HCEC 1CT (cell line): ENCODE results near the gene RBM17.
"Not testable (repeated sequence)": the region's sequence is repeated elsewhere in the genome, so short reads cannot be mapped to it uniquely, and the experiment has no call there.

ENCODE experiments used
- DNase-seq: peaks from one replicate; pipeline ENCODE4 v3.0.0-alpha.2; 2017

The RBM17 gene

GRCh38 chr10:6088721-6089333, at the start of gene RBM17:
Gene RBM17 (plus strand): TSS chr10:6089034. CDS start chr10:6097066, 8,032 bp downstream.
- peak; percentile 92 for DNase-seq

- DNase-seq: no peak
Observed at GRCh38 chr10:6039711-6040110, 49.1 kb upstream of the RBM17 start.

GRCh38 chr10:6040205-6040604, 48.6 kb upstream of the RBM17 start:
- DNase-seq: no peak

GRCh38 chr10:6043377-6043776, 45.5 kb upstream of the RBM17 start:
- DNase-seq: not testable (repeated sequence)

DNA sequence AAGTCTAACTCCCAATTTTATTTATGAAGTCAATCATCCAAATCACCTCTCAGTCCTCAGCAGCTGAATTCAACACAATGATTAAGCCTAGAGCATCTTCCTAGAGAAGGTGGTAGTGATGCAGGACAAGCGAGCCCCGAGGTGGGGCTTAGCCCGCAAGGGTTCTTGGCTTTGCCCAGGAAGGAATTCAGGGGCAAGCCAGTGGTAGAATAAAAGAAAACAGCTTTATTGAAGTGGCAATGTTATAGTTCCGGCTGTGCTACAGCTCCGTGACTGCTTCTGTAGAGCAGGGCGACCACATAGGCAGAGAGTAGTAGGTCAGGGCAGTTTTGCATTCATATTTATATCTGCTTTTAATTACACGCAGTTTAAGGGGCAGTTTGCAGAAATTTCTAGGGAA, 44.8 kb upstream of the RBM17 start:
- no peak for DNase-seq

GRCh38 chr10:6044751-6045313, 44.0 kb upstream of the RBM17 start:
- DNase-seq: no peak

DNA sequence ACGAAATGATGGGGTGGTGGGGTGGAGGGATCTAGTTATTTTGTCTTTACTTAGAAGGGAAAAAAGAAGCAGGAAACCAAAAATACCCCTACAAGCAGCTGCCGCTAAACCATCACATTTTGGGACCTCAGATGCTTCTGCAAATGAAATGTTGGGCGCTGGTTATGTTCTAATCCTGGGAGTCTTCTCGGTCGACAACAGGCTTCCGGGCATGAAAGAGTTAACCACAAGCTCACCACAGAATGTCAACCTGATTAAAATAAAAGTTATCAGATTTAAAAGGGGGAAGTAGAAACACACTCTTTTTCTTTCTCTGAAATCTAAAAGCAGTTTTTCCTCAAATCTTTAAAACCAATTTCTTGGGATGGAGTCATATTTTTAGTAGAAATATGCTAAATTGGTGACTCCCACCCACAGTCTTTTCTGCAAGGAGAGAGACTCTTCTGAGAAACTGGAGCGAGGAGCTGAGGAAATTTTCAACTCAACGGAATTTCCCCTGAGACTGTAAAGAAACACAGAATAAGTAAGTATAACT, 43.5 kb upstream of the RBM17 start:
- DNase-seq: no peak

DNA sequence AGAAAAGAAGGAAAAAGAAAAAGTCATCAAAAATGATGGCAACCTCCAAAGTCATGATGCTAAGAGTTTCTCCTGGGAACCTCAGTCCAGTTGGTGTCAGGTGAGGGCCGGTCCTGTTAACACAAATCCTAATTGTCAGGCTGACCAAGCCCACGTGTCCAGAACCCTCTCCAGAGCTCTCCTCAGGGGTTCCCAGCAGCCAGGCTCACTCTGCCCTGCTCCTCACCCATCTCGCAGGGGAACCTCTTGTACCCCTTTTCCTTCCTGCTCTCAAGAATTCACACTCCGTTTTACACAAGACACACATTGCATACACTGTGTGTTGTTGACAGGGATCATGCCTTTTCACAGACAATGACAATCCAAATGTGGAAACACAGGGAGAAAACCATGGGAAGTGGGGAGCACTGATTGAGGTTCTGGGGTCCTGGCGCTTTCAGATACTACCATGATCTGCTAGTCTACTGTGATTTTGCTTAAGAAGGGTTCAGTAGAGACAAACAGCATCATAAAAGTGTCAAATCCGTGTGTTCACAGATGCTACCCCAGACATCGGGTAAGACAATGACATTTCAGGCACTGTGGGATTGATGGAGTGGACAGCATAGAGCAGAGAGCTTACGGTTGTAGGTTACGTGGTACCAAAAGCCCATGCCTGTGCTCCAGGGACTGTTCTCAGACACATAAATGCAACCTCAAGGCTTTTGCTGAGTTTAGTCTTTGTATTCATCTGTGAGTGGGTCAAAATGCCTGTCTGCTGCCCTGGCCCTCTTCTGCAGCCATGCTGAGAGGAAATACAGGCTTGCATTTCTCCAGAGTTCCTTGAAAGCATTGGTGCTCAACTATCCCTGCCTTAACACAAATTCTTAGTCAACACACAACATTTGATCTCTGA, 42.7 kb upstream of the RBM17 start:
- DNase-seq: no peak

DNA sequence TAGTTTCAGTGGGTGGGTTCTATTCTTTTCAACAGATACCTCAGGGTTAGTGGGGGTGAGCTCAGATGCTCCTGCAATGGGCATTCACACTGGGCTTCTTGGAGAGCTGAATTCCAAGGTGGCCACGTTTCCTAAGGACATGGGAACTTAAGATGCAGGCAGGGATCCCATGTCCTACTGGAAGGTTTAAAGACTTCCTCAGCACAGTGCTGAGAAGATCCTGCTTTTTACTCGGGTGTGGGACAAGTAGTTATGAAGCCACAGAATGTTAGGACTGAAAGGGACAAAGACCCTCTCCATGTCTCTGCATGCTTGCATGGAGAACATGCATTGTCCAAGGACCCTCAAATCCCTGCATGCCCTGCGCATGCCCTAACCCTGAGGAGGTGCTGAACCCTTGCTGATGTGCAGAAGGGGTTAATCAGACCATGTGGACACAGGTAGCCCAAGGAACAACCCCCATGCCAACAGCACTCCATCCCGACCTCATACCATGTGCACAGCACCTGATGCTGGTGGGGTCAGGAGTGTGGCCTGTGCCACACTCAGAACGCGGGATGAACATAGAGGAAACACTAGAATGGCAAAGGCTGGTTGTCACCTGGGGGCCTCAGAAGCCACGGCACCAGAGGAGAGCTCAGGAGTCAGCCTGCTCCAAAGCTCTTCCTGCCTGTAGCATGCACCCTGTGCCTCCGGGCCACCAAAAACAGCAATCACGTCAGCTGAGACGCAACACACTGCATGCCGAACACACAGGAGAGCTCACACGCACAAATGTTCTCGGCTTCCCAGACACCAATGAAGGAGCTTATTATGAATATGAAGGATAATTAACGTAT, 41.8 kb upstream of the RBM17 start:
- no peak for DNase-seq

DNA sequence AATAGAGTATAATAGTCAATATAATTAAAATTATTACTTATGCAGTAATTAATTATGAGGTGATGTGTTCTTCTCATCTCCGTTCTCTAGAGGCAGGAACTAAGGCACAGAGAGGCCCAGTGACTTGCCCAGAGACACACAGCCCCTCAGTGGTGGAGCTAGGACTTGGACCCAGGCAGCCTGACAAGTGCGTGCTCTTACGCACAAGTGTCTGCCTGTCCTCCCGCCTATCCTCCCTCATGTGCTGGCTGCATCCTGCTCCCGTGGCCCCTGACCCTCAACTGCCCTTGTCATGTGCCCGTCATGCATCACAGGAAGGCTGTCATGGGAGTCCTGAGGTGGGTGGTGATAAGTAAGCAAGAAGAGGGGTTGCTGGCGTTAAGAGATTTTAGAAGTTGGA, 41.0 kb upstream of the RBM17 start:
- DNase-seq: no peak

DNA sequence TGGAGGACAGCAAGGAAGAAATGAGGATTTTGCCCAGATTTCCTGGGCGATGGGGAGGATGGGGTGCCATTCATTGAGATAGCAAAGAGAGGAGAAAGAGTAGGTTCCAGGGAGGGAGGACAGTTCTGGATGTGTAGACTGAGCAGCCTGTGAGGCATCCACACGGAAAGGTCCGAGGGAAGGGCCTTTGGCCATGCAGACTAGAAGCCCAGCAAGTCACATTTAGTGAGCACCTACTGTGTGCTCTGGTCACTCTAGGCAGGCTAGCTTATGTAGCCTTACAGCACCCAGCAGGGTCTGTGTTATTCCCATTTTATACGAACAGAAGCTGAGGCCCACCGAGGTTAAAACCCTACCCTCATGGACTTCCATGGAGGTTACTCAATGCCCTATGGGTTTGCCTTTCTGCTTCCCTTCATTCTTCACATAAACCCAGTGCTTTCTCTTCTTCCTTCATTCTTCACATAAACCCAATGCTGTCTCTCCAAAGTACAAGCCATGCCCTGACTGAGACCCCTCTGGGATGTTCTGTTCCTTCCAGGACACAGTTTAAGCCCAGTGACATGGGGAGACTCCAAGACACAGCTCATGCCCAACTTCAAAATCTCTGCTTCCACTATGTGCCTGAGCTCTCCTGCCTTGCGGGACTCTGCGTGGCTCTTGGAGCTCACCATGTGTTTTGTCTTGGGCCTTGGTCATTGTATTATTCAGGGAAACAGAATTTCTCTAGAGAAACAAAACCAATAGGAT, 40.4 kb upstream of the RBM17 start:
- no peak for DNase-seq

DNA sequence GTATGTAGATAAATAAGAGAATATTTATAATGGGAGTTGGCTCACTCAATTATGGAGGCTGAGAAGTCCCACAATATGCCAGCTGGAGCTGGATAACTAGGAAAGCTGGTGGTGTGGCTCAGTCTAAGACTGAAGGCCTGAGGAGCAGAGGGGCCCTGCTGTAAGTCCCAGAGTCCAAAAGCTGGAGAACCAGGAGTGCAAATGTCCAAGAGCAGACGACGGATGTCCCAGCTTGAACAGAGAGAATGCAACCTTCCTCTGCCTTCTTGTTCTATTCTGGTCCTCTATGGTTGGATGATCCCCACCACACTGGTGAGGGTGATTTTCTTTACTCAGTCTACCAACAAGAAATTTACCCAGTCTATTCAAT, 39.8 kb upstream of the RBM17 start:
- no peak for DNase-seq

DNA sequence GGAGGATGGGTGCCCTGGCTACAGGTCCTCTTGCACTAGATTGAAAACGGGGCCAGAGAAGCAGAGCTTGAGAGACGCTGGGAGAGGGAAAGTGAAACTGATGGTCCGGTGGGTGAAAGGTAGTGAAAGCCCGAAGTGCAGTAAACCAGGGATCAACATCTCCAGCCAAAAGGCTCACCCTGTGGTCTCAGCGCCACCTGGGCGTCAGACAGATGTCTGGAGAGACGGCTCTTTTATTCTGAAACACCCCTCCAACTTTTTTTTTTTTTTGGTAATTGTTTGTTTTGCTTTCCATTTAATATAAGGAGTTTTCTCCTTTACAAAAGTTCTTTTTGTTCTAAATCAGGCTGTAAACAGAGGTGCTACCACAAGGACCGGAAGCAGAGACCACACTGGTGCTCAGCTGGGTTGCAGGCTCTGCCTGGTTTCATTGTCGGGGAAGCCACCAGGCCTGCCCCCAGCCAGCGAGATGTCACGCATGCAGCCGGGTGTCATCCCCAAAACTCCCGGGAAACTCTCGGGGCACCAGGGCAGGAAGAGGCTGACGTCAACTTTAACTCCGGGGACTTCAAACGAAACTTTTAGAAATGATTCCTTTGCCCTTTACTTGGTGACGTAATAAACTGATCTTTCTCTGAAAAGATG, 37.9 kb upstream of the RBM17 start:
- peak; percentile 12 for DNase-seq

GRCh38 chr10:6052247-6053221, 36.3 kb upstream of the RBM17 start:
- DNase-seq: no peak

GRCh38 chr10:6053303-6053702, 35.5 kb upstream of the RBM17 start:
- DNase-seq: no peak

GRCh38 chr10:6053816-6054631, 34.8 kb upstream of the RBM17 start:
- no peak for DNase-seq

DNA sequence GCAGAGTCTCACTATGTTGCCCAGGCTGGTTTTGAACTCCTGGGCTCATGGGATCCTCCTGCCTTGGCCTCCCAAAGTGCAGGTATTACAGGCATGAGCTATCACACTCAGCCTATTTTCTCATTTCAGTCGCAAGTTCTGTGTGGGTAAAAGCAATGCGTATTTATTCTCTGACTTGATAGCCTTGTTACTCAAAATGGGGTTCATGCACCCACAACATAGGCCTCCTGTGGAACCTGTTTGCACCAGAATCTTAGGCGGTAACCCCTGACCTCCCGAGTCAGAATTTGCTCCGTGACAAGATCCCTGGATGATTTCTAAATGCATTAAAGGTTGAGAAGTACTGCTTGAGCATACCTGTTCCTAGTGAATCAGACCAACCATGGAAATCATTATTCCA, 34.0 kb upstream of the RBM17 start:
- DNase-seq: no peak

DNA sequence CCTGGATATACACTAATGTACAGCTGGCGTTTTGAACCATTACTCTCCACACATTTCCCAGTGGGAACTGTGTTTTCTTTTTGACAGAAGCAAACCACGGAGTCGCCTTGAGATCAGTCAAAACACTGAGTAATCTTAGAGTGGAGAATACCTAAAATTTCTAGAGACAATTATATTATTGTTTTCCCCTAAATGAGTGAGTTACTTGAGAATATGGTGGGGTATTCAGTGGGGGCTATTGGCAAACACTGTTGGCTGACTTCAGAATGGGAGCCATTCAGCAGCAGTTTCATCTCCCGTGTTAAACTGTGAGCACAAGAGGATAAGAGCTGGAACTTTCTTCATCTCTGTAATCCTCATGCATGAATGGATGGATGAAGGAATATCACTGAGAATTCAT, 32.9 kb upstream of the RBM17 start:
- no peak for DNase-seq

DNA sequence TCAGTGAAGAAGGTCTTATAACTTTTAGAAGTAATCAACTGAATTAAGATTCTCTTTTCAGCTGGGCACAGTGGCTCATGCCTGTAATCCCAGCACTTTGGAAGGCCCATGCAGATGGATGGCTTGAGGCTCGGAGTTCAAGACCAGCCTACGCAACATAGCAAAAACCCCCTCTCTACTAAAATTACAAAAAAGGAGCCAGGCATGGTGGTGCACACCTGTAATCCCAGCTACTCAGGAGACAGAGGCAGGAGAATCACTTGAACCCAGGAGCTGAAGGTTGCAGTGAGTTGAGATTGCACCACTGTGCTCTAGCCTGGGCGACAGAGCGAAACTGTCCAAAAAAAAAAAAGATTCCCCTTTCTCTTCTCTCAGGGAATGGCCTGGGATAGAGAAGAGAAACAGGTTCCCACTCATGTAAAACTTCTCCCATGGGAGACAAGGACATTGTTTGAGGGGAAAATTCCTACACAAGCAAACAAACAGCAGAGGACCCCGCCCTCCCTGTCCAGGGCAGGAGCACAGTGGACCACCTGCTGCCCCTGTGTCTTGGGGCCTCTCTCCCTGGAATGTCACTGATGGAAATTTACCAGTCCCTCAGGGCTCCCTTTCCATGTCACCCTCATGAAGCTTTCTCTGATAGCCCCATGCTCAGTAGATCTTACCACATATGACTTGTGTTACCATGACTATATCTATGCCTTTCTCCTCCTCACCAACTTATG, 32.3 kb upstream of the RBM17 start:
- DNase-seq: no peak
